GM12875 (cell line): ENCODE data around the gene FRAS1.
"Not testable (repeated sequence)": the region's sequence is repeated elsewhere in the genome, so short reads cannot be mapped to it uniquely, and the experiment has no call there.

Source experiments
- H3K4me3 ChIP-seq: one replicate; pipeline ENCODE4 v1.5.1; 2011; ENCODE audit warnings: low read depth, low read length, control low read depth
- CTCF ChIP-seq: IDR thresholded peaks from 2 replicates; pipeline ENCODE4 v1.5.1; 2011; ENCODE audit warnings: low read depth, mild to moderate bottlenecking, control low read depth, inconsistent platforms, low read length, moderate library complexity, borderline replicate concordance; ENCODE audit not compliant: insufficient read depth

Gene FRAS1, protein sequence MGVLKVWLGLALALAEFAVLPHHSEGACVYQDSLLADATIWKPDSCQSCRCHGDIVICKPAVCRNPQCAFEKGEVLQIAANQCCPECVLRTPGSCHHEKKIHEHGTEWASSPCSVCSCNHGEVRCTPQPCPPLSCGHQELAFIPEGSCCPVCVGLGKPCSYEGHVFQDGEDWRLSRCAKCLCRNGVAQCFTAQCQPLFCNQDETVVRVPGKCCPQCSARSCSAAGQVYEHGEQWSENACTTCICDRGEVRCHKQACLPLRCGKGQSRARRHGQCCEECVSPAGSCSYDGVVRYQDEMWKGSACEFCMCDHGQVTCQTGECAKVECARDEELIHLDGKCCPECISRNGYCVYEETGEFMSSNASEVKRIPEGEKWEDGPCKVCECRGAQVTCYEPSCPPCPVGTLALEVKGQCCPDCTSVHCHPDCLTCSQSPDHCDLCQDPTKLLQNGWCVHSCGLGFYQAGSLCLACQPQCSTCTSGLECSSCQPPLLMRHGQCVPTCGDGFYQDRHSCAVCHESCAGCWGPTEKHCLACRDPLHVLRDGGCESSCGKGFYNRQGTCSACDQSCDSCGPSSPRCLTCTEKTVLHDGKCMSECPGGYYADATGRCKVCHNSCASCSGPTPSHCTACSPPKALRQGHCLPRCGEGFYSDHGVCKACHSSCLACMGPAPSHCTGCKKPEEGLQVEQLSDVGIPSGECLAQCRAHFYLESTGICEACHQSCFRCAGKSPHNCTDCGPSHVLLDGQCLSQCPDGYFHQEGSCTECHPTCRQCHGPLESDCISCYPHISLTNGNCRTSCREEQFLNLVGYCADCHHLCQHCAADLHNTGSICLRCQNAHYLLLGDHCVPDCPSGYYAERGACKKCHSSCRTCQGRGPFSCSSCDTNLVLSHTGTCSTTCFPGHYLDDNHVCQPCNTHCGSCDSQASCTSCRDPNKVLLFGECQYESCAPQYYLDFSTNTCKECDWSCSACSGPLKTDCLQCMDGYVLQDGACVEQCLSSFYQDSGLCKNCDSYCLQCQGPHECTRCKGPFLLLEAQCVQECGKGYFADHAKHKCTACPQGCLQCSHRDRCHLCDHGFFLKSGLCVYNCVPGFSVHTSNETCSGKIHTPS (N-terminal part only)

GRCh38 chr4:78057135-78057599 is at the start of gene FRAS1:
FRAS1 (plus strand) TSS chr4:78057323; CDS start chr4:78058010, 687 bp downstream.
- TF ChIP-seq CTCF: no peak
- H3K4me3 ChIP-seq: peak within 1 kb of the TSS; percentile 48

GRCh38 chr4:78011003-78011402 is 46.1 kb upstream of the FRAS1 start:
- H3K4me3 ChIP-seq: not testable (repeated sequence)

DNA sequence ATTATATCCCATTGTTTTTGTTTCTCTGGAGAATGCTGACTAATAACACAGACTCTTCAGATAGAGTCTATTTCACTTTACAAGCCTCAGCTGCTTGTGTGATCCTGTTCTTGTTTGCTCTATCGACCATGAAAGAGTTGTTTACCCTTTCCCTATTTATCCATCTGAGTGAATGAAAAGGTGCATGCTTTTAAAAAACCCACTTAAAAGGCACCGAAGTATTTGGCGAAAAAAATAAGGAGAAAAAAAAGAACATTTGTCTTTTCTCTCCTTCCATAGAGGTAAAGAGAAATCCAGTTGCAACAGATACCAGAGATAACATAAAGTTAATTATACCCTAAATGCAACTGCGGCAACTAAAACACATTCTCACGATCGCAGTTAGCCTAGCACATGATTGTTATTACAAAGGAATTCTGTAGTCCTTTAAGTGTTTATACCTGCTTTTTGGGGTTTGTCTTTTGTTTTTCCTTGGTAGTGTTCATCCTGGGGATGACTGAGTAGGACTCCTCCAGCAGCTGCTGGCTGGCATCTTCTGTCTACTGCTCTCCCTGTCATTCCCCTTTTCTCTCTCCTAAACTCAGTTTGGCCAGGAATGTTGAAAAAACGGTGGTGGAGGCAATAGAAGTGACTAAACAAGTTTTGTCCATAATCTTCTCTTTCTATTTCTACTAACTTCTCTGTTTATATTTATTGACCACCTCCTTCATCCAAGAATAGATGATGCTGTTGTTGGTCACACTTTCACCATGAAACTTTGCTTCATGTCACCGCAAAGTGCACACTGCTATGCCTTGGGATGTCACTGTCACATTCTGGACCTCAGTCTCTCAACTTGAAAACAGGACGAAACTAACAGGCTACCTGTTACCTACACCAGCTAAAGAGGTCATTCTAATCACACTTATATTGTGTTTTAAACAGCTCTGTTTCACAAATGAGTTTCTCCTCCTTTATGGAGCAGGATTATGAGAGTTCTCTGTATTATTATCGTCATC is 41.9 kb upstream of the FRAS1 start:
- no peak for TF ChIP-seq CTCF
- H3K4me3 ChIP-seq: no peak overlapping the region

GRCh38 chr4:78018271-78019049 is 38.7 kb upstream of the FRAS1 start:
- no peak for TF ChIP-seq CTCF

DNA sequence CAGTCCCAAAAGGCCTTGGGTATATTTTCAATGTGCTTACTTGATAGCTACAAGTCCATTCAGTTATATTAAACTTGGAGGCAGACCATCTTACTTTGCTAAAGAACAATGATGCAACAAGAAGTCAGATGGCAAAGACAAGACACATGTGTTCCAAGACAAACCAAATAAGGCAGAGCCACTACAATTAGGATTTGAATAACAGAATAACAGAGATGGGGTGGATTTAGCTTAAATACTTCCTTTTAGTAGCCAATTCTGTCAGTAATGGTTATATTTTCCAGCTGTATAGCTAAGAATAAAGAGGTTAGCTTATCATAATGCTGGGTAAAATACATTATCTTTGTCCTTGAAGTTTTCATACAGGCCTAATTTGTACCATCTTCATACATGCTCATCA is 37.7 kb upstream of the FRAS1 start:
- no peak for TF ChIP-seq CTCF
- H3K4me3 ChIP-seq: no peak overlapping the region

More at GRCh38 chr4:78018271-78019049, 38.7 kb upstream of the FRAS1 start:
- H3K4me3 ChIP-seq: no peak overlapping the region

- no peak for TF ChIP-seq CTCF
These were observed 36.4 kb upstream of the FRAS1 start for GRCh38 chr4:78020677-78021076.

More at GRCh38 chr4:78020677-78021076, 36.4 kb upstream of the FRAS1 start:
- no peak overlapping the region for H3K4me3 ChIP-seq
